ENCODE results near the gene ACY1.

DNA sequence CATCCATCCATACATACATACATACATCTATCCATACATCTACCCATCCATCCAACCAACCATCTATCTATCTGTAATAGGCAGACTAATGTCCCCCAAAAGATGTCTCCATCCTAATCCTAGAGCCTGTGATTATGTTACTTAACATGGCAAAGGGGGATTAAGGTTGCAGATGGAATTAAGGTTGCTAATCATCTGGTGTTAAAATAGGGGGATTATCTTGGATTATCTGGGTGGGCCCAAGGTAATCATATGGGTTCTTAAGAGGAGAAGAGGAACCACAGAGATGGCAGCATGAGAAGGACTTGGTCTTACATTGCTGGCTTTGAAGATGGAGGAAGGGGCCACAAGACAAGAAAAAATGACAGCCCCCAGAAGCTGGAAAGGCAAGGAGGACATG lies 27.1 kb downstream of the ACY1 start:
- TF ChIP-seq CTCF (conservative IDR thresholded peaks at IDR 0.05; ENCODE audit: low read length) (no peak), EZH2phosphoT487 (IDR thresholded peaks at IDR 0.05; ENCODE audit: borderline replicate concordance, low read depth, low read length) (no peak)

All from OCI-LY7 (cell line).